IPS-18a (cell line): ENCODE data around the gene IFI27L1.

ENCODE experiments used
- H3K27ac ChIP-seq: one replicate; pipeline ENCODE4 v1.5.1; 2013; ENCODE audit warnings: low read length
- H3K27me3 ChIP-seq: one replicate; pipeline ENCODE4 v1.6.1; 2013; ENCODE audit warnings: mild to moderate bottlenecking, low read length; ENCODE audit not compliant: control insufficient read depth, insufficient read depth
- H3K36me3 ChIP-seq: one replicate; pipeline ENCODE4 v1.6.1; 2013; ENCODE audit warnings: low read depth, low read length; ENCODE audit not compliant: control insufficient read depth
- H3K4me1 ChIP-seq: one replicate; pipeline ENCODE4 v1.6.1; 2013; ENCODE audit warnings: low read depth, low read length; ENCODE audit not compliant: control insufficient read depth
- H3K4me3 ChIP-seq: one replicate; pipeline ENCODE4 v1.5.1; 2013; ENCODE audit warnings: low read length
- H3K9ac ChIP-seq: one replicate; pipeline ENCODE4 v1.6.1; 2013; ENCODE audit warnings: mild to moderate bottlenecking, low read length, moderate library complexity
- H3K9me3 ChIP-seq: one replicate; pipeline ENCODE4 v1.6.1; 2013; ENCODE audit warnings: low read depth, low read length; ENCODE audit not compliant: control insufficient read depth

IFI27L1 gene

DNA sequence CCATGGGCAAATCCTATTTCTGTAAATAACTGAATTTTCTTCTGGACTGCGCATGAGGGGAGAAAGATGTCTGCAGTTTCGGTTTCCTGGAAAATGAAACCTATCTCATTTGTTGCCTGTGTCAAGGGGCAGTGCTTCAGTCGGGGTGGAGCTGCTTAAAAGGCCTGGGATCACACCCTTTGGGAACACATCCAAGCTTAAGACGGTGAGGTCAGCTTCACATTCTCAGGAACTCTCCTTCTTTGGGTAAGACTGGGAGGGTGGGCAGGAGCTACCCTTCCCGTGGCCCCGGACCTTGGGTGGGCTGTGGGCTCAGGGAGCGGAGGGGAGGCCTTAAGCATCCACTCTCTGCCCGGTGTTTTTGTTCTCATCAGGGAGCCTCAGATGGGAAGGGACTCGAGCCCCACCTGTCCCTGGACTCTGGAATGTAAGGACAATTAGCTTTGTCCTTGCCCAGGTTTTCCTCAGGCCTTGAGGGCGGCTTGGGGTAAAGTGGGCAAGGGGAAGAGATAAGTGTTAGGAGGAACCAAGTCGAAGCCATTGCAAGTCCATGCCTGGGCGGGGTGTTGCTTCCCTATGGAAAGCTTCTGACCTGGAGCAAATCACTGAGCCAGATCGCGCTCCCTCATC is 29.6 kb downstream of the IFI27L1 start, which contains the start of gene IFI27:
IFI27 (plus strand) TSS at position 185 of the 630 bp plus-strand sequence.
- no peak within 1 kb of the TSS for H3K9ac ChIP-seq
- no peaks in the 10 kb centered on the region for H3K9me3 ChIP-seq
- H3K36me3 ChIP-seq = no peaks in the 10 kb centered on the region
- no peaks in the 10 kb centered on the region for H3K4me1 ChIP-seq
- H3K4me3 ChIP-seq = no peak within 1 kb of the TSS
- H3K27me3 ChIP-seq = no peaks in the 10 kb centered on the region
- H3K27ac ChIP-seq = no peak within 1 kb of the TSS

DNA sequence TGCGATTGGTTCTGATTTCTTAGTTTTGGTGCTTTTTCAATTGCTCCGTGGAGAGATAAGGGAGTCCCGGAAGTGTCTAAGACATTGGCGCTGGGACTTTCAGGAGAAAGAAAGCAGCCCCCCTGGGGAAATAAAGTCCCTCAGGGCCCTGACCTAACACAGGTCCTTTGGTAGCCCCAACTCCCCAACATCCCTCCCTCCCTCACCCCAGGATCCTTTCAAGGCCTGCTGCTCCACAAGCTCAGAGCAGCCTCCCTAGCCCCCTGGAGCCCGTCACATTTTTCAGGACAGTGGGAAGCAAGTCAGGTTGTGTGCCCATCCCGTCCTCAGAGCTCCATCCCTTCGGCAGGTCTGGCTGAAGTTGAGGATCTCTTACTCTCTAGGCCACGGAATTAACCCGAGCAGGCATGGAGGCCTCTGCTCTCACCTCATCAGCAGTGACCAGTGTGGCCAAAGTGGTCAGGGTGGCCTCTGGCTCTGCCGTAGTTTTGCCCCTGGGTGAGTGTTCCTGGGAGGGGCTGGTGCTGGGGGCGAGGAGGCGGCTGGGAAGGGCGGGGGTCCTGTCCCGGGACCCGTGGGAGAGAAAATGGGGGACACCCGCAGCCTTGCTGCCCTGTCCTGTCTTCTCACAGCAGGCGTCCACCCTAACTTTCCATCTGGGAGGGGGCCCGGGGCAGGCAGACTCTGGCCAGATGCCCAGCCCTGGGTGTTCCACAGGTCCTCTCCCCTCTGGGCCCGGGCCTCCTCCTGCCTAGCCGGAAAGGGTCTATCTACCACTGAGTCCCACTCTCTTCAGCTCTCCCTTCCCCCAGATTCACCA is 30.4 kb downstream of the IFI27L1 start:
- no peak overlapping the region for H3K27ac ChIP-seq
- H3K9ac ChIP-seq = no peak overlapping the region
- no peak overlapping the region for H3K4me3 ChIP-seq
- H3K9me3 ChIP-seq = no peaks in the 10 kb centered on the region
- no peaks in the 10 kb centered on the region for H3K4me1 ChIP-seq
- no peaks in the 10 kb centered on the region for H3K36me3 ChIP-seq
- no peaks in the 10 kb centered on the region for H3K27me3 ChIP-seq

DNA sequence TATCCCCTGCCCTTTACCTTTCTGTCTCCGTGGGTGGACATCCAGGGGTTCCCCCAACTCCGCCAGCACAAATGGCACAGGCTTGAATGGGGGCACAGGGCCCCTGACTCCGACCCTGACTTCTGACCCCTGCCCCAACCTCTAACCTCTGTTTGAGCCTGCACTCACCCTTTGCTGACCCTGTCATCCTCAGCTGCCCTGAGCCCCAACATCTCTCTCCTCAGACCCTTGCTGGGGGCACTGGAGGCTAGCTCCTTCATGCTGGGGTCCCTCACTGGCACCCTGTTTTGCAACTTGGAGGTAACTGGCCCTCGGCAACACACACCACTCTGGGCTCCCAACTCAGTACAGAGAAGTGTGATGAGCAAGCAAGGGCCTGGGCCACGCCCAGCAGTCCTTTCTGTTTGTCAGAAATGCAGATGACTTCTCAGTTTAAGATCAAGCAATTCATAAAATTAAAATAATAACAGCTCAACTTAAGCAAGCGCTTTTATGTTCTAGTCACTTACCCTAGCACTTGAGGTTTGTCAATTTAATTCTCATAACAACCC is 31.5 kb downstream of the IFI27L1 start:
- H3K9ac ChIP-seq = no peak overlapping the region
- no peak overlapping the region for H3K27ac ChIP-seq
- H3K4me3 ChIP-seq = no peak overlapping the region
- H3K9me3 ChIP-seq = no peaks in the 10 kb centered on the region
- no peaks in the 10 kb centered on the region for H3K36me3 ChIP-seq
- no peaks in the 10 kb centered on the region for H3K27me3 ChIP-seq
- no peaks in the 10 kb centered on the region for H3K4me1 ChIP-seq

DNA sequence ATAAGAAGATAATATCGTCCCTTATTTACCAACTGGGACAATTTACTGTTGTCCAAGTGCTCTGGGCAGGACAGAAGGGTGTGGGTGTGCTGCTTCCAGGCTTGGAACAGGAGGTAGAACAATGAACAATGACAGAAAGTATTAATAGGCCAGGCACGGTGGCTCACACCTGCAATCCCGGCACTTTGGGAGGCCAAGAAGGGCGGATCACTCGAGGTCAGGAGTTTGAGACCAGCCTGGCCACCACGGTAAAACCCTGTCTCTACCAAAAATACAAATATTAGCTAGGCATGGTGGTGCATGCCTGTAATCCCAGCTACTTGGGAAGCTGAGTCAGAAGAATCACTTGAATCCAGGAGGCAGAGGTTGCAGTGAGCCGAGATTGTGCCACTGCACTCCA is 32.0 kb downstream of the IFI27L1 start:
- Histone ChIP-seq H3K9me3 (no peaks in the 10 kb centered on the region), H3K4me3 (no peak overlapping the region), H3K27me3 (no peaks in the 10 kb centered on the region), H3K27ac (no peak overlapping the region), H3K36me3 (no peaks in the 10 kb centered on the region), H3K4me1 (no peaks in the 10 kb centered on the region), H3K9ac (no peak overlapping the region)

DNA sequence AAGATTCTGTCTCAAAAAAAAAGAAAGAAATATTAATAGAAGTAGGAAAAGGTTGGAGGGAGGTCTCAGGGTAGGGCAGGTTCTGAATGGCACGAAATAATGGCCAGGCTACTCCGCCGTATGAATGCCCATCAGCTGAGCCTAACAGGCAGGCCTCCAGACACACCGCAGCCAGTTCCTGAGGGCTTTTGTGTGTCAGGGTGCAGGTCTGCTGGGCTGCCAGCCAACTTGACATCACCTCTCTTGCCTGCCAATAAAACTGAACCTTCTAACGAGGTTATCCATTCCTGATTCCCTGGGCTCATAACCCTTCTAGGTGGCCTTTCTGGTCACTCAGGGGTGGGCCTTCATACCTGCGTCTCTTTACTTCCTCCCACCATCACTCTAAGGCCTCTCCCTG is 32.4 kb downstream of the IFI27L1 start:
- Histone ChIP-seq H3K9me3 (no peaks in the 10 kb centered on the region), H3K27ac (no peak overlapping the region), H3K36me3 (no peaks in the 10 kb centered on the region), H3K9ac (no peak overlapping the region), H3K4me3 (no peak overlapping the region), H3K27me3 (no peaks in the 10 kb centered on the region), H3K4me1 (no peaks in the 10 kb centered on the region)

DNA sequence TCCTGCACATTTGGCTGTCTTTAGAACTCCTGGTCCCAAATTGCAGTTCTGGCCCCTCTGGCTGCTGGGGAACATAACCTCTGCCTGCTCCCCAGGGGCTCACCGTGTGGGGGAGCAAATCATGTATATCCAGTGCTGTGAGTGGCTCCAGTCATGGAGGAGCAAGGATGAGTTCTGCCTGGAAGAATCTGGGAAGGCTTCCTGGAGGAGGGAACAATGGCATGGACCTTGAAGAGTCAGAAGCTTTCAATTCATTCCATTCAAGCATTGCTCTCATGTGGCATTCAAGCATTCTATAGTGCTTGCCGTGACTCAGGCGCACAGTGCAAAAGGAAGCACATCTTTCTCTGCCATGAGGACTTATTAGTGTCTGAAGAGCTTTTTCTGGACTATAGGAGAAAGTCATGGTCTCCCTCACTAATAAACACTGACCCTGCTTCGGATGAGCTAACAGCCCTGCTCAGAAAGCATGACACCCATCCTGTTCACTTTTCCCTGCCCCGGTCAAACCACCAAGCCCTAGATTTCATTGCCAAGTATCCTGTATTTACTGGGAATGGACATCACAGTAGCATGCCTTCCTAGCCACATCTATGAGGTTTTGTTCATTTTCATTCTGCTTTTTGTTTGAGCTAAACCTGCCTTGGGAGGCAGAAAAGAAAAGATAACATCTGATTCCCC is 32.9 kb downstream of the IFI27L1 start:
- H3K4me3 ChIP-seq = no peak overlapping the region
- no peaks in the 10 kb centered on the region for H3K4me1 ChIP-seq
- no peak overlapping the region for H3K9ac ChIP-seq
- no peaks in the 10 kb centered on the region for H3K36me3 ChIP-seq
- no peaks in the 10 kb centered on the region for H3K9me3 ChIP-seq
- no peaks in the 10 kb centered on the region for H3K27me3 ChIP-seq
- H3K27ac ChIP-seq = no peak overlapping the region

DNA sequence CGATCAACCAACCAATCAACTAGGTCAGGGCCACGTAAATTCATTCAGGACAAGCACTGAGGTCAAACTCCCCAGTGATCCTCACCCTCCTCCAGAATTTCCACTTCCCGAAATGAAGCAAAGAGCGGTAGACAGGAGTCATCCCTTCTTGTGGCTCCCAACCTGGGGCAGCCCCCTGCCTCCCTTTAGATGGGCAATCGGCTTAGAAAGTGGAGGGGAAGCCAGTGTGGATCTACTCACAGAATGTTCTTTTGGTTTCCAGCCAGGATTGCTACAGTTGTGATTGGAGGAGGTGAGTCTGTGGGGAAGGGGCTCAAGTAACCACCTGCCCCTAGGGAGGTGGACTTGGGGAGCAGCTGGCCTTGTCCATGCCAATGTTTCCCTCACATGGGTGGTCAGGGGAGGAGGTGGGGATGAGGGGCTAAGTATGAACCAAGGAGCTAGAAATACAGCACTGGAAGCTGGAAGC is 33.5 kb downstream of the IFI27L1 start:
- H3K27me3 ChIP-seq = no peaks in the 10 kb centered on the region
- H3K36me3 ChIP-seq = no peaks in the 10 kb centered on the region
- no peak overlapping the region for H3K9ac ChIP-seq

DNA sequence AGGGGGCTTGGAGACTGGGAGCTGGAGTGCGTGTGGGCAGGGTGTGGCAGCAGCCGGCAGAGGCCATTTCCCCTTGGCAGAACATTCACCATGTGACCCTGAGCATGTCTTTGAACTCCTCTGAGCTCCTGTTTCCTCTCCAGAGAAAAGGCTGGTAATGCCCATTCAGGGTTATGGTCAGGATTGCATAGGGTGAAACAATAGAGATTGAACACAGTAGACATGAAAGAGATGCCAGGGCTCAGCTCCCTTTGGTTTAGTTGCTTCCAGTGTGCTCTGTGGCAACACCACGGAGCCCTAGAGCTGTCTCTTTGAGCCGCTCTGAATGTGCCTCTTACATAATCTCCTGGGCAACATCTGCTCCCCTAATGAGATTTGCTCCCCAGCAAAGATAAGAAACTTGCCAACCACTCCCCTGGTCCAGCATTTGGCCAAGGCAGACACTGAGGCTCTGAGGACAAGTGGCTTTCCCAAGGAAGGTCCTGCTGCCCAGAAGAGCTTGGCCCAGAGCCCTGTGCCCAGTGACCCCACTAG is 34.0 kb downstream of the IFI27L1 start:
- H3K27ac ChIP-seq = no peak overlapping the region
- H3K4me1 ChIP-seq = no peaks in the 10 kb centered on the region
- no peaks in the 10 kb centered on the region for H3K36me3 ChIP-seq
- H3K27me3 ChIP-seq = no peaks in the 10 kb centered on the region
- no peak overlapping the region for H3K4me3 ChIP-seq
- H3K9me3 ChIP-seq = no peaks in the 10 kb centered on the region
- H3K9ac ChIP-seq = no peak overlapping the region

More for the DNA sequence above, 33.5 kb downstream of the IFI27L1 start:
- Histone ChIP-seq H3K9me3 (no peaks in the 10 kb centered on the region), H3K4me1 (no peaks in the 10 kb centered on the region), H3K27ac (no peak overlapping the region), H3K4me3 (no peak overlapping the region)

DNA sequence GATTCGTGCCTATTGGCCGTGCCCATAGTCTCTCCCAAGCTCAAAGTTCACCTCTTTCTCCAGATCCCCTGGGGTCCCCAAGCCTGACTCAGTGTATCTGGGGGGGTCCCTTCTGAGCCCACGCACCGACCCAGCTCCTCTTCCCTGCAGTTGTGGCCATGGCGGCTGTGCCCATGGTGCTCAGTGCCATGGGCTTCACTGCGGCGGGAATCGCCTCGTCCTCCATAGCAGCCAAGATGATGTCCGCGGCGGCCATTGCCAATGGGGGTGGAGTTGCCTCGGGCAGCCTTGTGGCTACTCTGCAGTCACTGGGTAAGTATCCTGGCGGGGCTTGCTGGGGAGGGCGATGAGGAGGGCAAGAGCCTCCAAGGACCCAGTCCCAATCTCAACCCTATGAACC is 34.5 kb downstream of the IFI27L1 start:
- Histone ChIP-seq H3K27ac (no peak overlapping the region), H3K36me3 (no peaks in the 10 kb centered on the region), H3K4me3 (no peak overlapping the region), H3K4me1 (no peaks in the 10 kb centered on the region), H3K9me3 (no peaks in the 10 kb centered on the region), H3K9ac (no peak overlapping the region), H3K27me3 (no peaks in the 10 kb centered on the region)

DNA sequence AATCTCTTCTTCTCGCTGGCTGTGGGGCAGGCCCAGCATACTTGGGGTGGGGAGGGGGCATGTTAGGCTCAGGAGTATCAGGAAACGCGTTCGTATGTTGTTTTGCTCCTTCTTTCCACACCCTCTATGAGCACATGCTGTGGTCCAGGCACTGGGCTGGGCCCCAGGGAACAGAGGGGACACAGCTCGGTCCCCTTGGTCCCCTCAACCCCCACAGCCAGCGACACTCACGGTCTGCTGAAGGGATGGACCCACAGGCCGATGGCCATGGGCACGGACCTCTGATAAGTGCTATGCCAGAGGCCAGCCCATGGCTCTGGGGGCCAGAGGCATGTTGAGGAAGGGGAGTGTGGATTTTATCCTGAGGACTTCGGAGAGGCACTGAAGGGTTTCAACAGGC is 35.6 kb downstream of the IFI27L1 start:
- no peak overlapping the region for H3K9ac ChIP-seq
- H3K27me3 ChIP-seq = no peaks in the 10 kb centered on the region
- H3K4me3 ChIP-seq = no peak overlapping the region
- H3K27ac ChIP-seq = no peak overlapping the region
- no peaks in the 10 kb centered on the region for H3K9me3 ChIP-seq
- H3K4me1 ChIP-seq = no peaks in the 10 kb centered on the region
- no peaks in the 10 kb centered on the region for H3K36me3 ChIP-seq

DNA sequence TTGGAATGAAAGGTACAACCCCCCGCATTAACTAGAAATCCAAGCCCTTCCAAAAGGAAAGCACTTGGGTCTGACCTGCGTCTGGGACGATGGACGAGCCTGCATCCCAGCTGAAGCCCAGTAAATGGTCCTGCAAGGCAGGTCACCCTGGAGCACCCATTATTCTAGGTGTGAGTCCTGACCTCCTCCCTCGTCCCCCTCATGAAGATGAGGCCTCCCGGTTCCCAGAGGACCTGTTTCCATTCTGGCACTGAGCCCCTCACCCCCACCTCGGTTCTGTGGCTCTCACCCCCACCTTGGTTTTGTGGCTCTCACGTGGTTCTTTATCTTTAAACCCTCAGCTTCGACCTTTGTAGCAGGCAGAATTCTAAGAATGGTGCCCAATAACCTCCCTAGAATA is 36.7 kb downstream of the IFI27L1 start:
- no peak overlapping the region for H3K4me3 ChIP-seq
- H3K9me3 ChIP-seq = no peaks in the 10 kb centered on the region
- H3K4me1 ChIP-seq = no peaks in the 10 kb centered on the region
- no peak overlapping the region for H3K9ac ChIP-seq
- H3K36me3 ChIP-seq = no peaks in the 10 kb centered on the region
- no peaks in the 10 kb centered on the region for H3K27me3 ChIP-seq
- no peak overlapping the region for H3K27ac ChIP-seq
